ENCODE data around the gene TBC1D9B. TPM values are rescaled to one million over a fixed set of nuclear protein-coding genes. Genes with fewer than 3 reads are reported as not detected.

The TBC1D9B gene
- total RNA-seq, 1 donor from 2014 or later, result 136 TPM

- H3K36me3 Mint-ChIP-seq (ENCODE audit: unreplicated experiment), result peaks cover 80% of the 10 kb centered on the region
- no peak overlapping the region for H3K27ac Mint-ChIP-seq (ENCODE audit: unreplicated experiment)
- peaks cover 8% of the 10 kb centered on the region for H3K9me3 Mint-ChIP-seq (ENCODE audit: unreplicated experiment)
- no peak for DNase-seq (ENCODE audit: extremely low spot score, unreplicated experiment)
- TF ChIP-seq CTCF (IDR thresholded peaks at IDR 0.05), result no peak
- no peak overlapping the region for H3K4me3 Mint-ChIP-seq (ENCODE audit: unreplicated experiment)
- H3K27me3 Mint-ChIP-seq (ENCODE audit: unreplicated experiment), result no peaks in the 10 kb centered on the region
- H3K4me1 Mint-ChIP-seq (ENCODE audit: unreplicated experiment), result no peaks in the 10 kb centered on the region
These were observed 22.1 kb downstream of the TBC1D9B start for GRCh38 chr5:179885491-179886090.

- Mint-ChIP-seq H3K27me3 (ENCODE audit: unreplicated experiment) (no peaks in the 10 kb centered on the region), H3K4me1 (ENCODE audit: unreplicated experiment) (no peaks in the 10 kb centered on the region), H3K27ac (ENCODE audit: unreplicated experiment) (no peak overlapping the region), H3K36me3 (ENCODE audit: unreplicated experiment) (peaks cover 64% of the 10 kb centered on the region), H3K4me3 (ENCODE audit: unreplicated experiment) (no peak overlapping the region), H3K9me3 (ENCODE audit: unreplicated experiment) (peaks cover 8% of the 10 kb centered on the region)
- DNase-seq (ENCODE audit: extremely low spot score, unreplicated experiment), result no peak
- no peak for TF ChIP-seq CTCF (IDR thresholded peaks at IDR 0.05)
These were observed 24.5 kb downstream of the TBC1D9B start for GRCh38 chr5:179883163-179883562.

GRCh38 chr5:179882338-179882737 is 25.4 kb downstream of the TBC1D9B start:
- no peak overlapping the region for H3K27ac Mint-ChIP-seq (ENCODE audit: unreplicated experiment)

DNA sequence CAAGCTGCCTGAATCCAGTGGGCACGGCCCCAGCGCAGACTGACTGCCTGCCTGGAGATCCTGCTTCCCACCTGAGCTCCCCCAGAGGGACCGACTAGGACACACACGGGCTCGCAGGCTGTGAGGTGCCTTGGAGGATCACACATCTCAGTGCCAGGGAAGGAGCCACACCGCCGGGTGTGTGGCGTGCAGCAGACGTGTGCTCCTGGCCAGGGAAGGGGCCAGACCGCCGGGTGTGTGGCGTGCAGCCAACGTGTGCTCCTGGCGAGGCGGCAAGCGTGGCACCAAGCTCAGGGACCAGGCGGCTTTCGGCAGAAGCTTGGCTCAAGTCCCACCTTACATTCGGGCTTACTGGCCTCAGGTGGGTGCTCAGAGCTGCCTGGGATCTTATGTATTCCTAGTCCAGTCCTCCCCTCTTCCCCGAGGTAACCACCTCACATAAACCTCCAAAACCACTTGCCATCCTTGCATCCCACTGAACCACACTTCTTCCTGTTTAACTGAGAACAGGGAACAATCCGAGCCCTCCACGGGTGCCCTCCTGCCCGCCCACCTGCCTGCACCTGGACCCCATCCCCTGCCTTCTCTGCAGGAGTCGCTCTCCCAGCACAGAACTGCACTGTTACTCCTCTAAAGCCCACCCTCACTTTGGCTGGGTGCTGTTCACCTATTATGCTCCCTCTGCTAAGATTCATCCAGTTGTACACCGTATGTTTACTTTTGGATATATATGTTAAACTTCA is 26.7 kb downstream of the TBC1D9B start:
- no peaks in the 10 kb centered on the region for H3K4me1 Mint-ChIP-seq (ENCODE audit: unreplicated experiment)
- no peak for TF ChIP-seq CTCF (IDR thresholded peaks at IDR 0.05)
- DNase-seq (ENCODE audit: extremely low spot score, unreplicated experiment), result no peak
- H3K36me3 Mint-ChIP-seq (ENCODE audit: unreplicated experiment), result peaks cover 56% of the 10 kb centered on the region
- no peak overlapping the region for H3K27ac Mint-ChIP-seq (ENCODE audit: unreplicated experiment)
- H3K27me3 Mint-ChIP-seq (ENCODE audit: unreplicated experiment), result no peaks in the 10 kb centered on the region
- no peak overlapping the region for H3K4me3 Mint-ChIP-seq (ENCODE audit: unreplicated experiment)
- H3K9me3 Mint-ChIP-seq (ENCODE audit: unreplicated experiment), result peaks cover 8% of the 10 kb centered on the region

More at GRCh38 chr5:179882338-179882737, 25.4 kb downstream of the TBC1D9B start:
- Mint-ChIP-seq H3K27me3 (ENCODE audit: unreplicated experiment) (no peaks in the 10 kb centered on the region), H3K9me3 (ENCODE audit: unreplicated experiment) (peaks cover 8% of the 10 kb centered on the region), H3K4me3 (ENCODE audit: unreplicated experiment) (no peak overlapping the region), H3K4me1 (ENCODE audit: unreplicated experiment) (no peaks in the 10 kb centered on the region), H3K36me3 (ENCODE audit: unreplicated experiment) (peaks cover 64% of the 10 kb centered on the region)
- no peak for TF ChIP-seq CTCF (IDR thresholded peaks at IDR 0.05)
- no peak for DNase-seq (ENCODE audit: extremely low spot score, unreplicated experiment)

DNA sequence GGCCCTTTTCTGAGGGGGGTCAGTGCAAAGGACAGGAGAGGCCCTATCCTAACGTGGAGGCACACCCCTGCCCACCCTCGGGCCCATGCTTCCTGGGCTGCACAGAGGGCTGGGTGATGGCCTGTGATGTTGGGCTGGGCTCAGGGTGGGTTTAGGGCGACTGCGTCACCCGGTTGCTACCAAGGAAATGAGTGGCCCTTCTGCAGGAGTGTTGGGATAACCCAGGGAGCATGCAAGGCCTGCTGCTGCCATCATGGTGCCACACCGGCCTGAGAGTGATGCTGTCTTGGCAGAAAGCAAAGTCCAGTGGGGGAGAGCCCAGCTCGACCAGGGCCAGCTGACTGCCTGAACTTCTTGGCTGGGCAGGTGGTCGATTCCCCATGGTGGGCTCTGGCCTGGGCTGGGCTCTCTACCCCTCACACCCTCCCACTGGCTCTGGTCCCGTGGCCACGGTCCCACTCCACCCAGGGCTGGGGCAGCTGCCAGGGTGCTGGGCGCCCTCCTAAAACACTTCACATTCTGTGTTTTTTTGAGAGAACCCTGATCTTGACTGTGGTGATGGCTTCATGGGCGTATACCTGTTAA is 27.5 kb downstream of the TBC1D9B start:
- H3K27me3 Mint-ChIP-seq (ENCODE audit: unreplicated experiment), result no peaks in the 10 kb centered on the region
- no peak for DNase-seq (ENCODE audit: extremely low spot score, unreplicated experiment)

More for the DNA sequence above, 27.5 kb downstream of the TBC1D9B start:
- no peak overlapping the region for H3K27ac Mint-ChIP-seq (ENCODE audit: unreplicated experiment)
- H3K4me1 Mint-ChIP-seq (ENCODE audit: unreplicated experiment), result no peaks in the 10 kb centered on the region
- H3K4me3 Mint-ChIP-seq (ENCODE audit: unreplicated experiment), result no peak overlapping the region
- H3K9me3 Mint-ChIP-seq (ENCODE audit: unreplicated experiment), result peaks cover 8% of the 10 kb centered on the region
- H3K36me3 Mint-ChIP-seq (ENCODE audit: unreplicated experiment), result peaks cover 51% of the 10 kb centered on the region
- no peak for TF ChIP-seq CTCF (IDR thresholded peaks at IDR 0.05)

Data from osteocyte (in vitro differentiated cells).